Esophagus squamous epithelium (tissue), 4 donors: Measurements from ENCODE around the gene RAD9A.
"Not testable (repeated sequence)": the region's sequence is repeated elsewhere in the genome, so short reads cannot be mapped to it uniquely, and the experiment has no call there.

ENCODE experiments used
- POLR2A ChIP-seq, 4 donors: fragments of 450-650 bp; IDR thresholded peaks; one replicate each; pipeline ENCODE4 v1.6.1; 2017; ENCODE audit warnings: antibody characterized with exemption in 4 of 4, mild to moderate bottlenecking in 4 of 4, moderate library complexity in 3 of 4
- TF ChIP-seq, protein P1 (sequence below), 6 experiments: fragments of 450-650 bp in 4 of 6; fragments of 200-600 bp in 2 of 6; sonication (generic) in 2 of 6; IDR thresholded peaks; one replicate each; pipeline ENCODE4 v1.5.1; 2016 to 2019; ENCODE audit warnings: antibody characterized with exemption in 6 of 6, mild to moderate bottlenecking in 4 of 6, moderate library complexity in 4 of 6

DNA sequence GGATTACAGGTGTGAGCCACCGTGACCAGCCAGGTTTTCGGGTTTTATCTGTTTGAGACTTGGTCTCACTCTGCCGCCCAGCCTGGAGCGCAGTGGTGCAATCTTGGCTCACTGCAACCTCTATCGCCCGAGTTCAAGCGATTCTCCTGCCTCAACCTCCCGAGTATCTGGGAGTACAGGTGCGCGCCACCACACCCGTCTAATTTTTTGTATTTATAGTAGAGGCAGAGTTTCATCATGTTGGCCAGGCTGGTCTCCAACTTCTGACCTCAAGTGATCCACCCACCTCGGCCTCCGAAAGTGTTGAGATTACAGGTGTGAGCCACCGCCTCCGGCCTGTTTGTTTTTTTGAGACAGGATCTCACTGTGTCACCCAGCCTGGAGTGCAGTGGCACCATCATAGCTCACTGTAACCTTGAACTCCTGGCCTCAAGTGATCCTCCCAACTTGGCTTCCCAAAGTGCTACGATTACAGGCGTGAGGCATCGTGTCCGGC is 35.6 kb downstream of the RAD9A start:
- TF ChIP-seq, protein P1, sequence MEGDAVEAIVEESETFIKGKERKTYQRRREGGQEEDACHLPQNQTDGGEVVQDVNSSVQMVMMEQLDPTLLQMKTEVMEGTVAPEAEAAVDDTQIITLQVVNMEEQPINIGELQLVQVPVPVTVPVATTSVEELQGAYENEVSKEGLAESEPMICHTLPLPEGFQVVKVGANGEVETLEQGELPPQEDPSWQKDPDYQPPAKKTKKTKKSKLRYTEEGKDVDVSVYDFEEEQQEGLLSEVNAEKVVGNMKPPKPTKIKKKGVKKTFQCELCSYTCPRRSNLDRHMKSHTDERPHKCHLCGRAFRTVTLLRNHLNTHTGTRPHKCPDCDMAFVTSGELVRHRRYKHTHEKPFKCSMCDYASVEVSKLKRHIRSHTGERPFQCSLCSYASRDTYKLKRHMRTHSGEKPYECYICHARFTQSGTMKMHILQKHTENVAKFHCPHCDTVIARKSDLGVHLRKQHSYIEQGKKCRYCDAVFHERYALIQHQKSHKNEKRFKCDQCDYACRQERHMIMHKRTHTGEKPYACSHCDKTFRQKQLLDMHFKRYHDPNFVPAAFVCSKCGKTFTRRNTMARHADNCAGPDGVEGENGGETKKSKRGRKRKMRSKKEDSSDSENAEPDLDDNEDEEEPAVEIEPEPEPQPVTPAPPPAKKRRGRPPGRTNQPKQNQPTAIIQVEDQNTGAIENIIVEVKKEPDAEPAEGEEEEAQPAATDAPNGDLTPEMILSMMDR (IDR thresholded peaks at IDR 0.05): not testable (repeated sequence)
- not testable (repeated sequence) for TF ChIP-seq POLR2A (IDR thresholded peaks at IDR 0.05)
